ENCODE results near the gene CTBP2. TPM values are rescaled to one million over a fixed set of nuclear protein-coding genes. Genes with fewer than 3 reads are reported as not detected.

Gene CTBP2
- total and polyA plus RNA-seq, 4 donors: 3.4 to 59.2 (median 5.5) TPM

- Histone ChIP-seq H3K27ac (ENCODE audit: low read depth in 1 of 2, low read length in 2 of 2) (no peak overlapping the region), H3K4me3 (ENCODE audit: low read depth in 1 of 3, low read length in 3 of 3) (no peak overlapping the region), H3K36me3 (ENCODE audit: control insufficient read depth in 4 of 4, insufficient read depth in 3 of 4, low read depth in 1 of 4, low read length in 3 of 4) (no peaks in the 10 kb centered on the region), H3K9me3 (ENCODE audit: control insufficient read depth in 4 of 4, low read length in 3 of 4) (no peaks in the 10 kb centered on the region), H3K4me1 (ENCODE audit: control insufficient read depth in 4 of 4, insufficient read depth in 4 of 4, low read length in 3 of 4) (peaks cover 0 to 15% (median 3%) of the 10 kb centered on the region in 4 donors), H3K9ac (ENCODE audit: low read depth in 1 of 2, low read length in 2 of 2) (no peak overlapping the region), H3K27me3 (ENCODE audit: control insufficient read depth in 4 of 4, insufficient read depth in 4 of 4, low read length in 3 of 4) (no peaks in the 10 kb centered on the region)
- DNase-seq (ENCODE audit: low spot score): no peak
- 79% methylated on average over 18 of the region's 18 CpGs for whole genome bisulfite sequencing
- TF ChIP-seq REST (IDR thresholded peaks at IDR 0.05): no peak
- TF ChIP-seq FOXA1 (IDR thresholded peaks at IDR 0.05): no peak
- TF ChIP-seq RAD21 (IDR thresholded peaks at IDR 0.05): no peak
- no peak for TF ChIP-seq TAF1 (conservative IDR thresholded peaks at IDR 0.05)
- TF ChIP-seq CTCF (IDR thresholded peaks at IDR 0.05; ENCODE audit: low read depth, low read length, missing input control): no peak
- TF ChIP-seq JUND (IDR thresholded peaks at IDR 0.05): no peak
- TF ChIP-seq HNF4A (conservative IDR thresholded peaks at IDR 0.05): no peak
- no peak for TF ChIP-seq GABPA (IDR thresholded peaks at IDR 0.05 in 1 of 2, conservative IDR thresholded peaks at IDR 0.05 in 1 of 2)
- TF ChIP-seq RXRA (IDR thresholded peaks at IDR 0.05): no peak
- no peak for TF ChIP-seq NR2F2 (IDR thresholded peaks at IDR 0.05)
- TF ChIP-seq HNF4G (IDR thresholded peaks at IDR 0.05): no peak
- TF ChIP-seq ZBTB33 (IDR thresholded peaks at IDR 0.05): no peak
- TF ChIP-seq EGR1 (IDR thresholded peaks at IDR 0.05; ENCODE audit: low read depth in 2 of 2): no peak
- no peak for TF ChIP-seq ATF3 (IDR thresholded peaks at IDR 0.05)
- TF ChIP-seq SP1 (IDR thresholded peaks at IDR 0.05): no peak
- no peak for TF ChIP-seq FOXA2 (IDR thresholded peaks at IDR 0.05)
- no peak for TF ChIP-seq YY1 (IDR thresholded peaks at IDR 0.05)
- TF ChIP-seq MAX (IDR thresholded peaks at IDR 0.05): no peak
Observed at GRCh38 chr10:125116652-125117310, 43.6 kb downstream of the CTBP2 start.
